Panc1 (cell line): ENCODE results near the gene COA8. TPM values are rescaled to one million over a fixed set of nuclear protein-coding genes. Genes with fewer than 3 reads are reported as not detected.
"Not testable (repeated sequence)": the region's sequence is repeated elsewhere in the genome, so short reads cannot be mapped to it uniquely, and the experiment has no call there.

Experiments used
- ATAC-seq: fragments of 200-7000 bp; cut with Tn5 transposase; 2 replicates; pipeline ENCODE4 v1.9.1; 2020; ENCODE audit warnings: mild to moderate bottlenecking, moderate library complexity
- BruUV-seq: library from RNA; stranded (reverse); fragments of 400-500 nt; replicated peaks from 2 replicates; lab custom pipeline; 2021; lab: Mats Ljungman, UMichigan
- CTCF ChIA-PET: fragments of 300-600 bp; sonication (Branson Sonifier 250); formaldehyde crosslinking; loops from one replicate; lab custom pipeline; 2022; ENCODE audit warnings: antibody characterized with exemption; lab: Charles Lee
- POLR2A ChIA-PET: fragments of 300-600 bp; sonication (Branson Sonifier 250); formaldehyde crosslinking; loops from one replicate; lab custom pipeline; 2022; ENCODE audit warnings: antibody characterized with exemption; lab: Charles Lee
- DNase-seq: peaks from one replicate; pipeline ENCODE4 v3.0.0-alpha.2; 2010; ENCODE audit warnings: low read depth, low spot score
- H3K27ac ChIP-seq: 2 replicates; pipeline ENCODE4 v1.5.1; 2011; ENCODE audit warnings: mild to moderate bottlenecking, low read length, inconsistent platforms
- H3K27me3 ChIP-seq: fragments of 200-500 bp; sonication (Bioruptor generic); 2 replicates; pipeline ENCODE4 v1.6.0; 2014; ENCODE audit warnings: low read length, inconsistent platforms; ENCODE audit not compliant: control insufficient read depth, insufficient read depth
- H3K36me3 ChIP-seq: fragments of 200-500 bp; sonication (Bioruptor generic); 2 replicates; pipeline ENCODE4 v1.5.1; 2014; ENCODE audit warnings: inconsistent platforms, mild to moderate bottlenecking, low read length, moderate library complexity; ENCODE audit not compliant: control insufficient read depth, insufficient read depth
- H3K4me1 ChIP-seq: 2 replicates; pipeline ENCODE4 v1.5.1; 2011; ENCODE audit warnings: inconsistent platforms, mild to moderate bottlenecking, low read length, moderate library complexity; ENCODE audit not compliant: control insufficient read depth, insufficient read depth
- H3K4me3 ChIP-seq, 2 experiments: 2 replicates each; pipeline ENCODE4 v1.5.1; 2011 to 2012; ENCODE audit warnings: low read depth in 2 of 2, low read length in 2 of 2, mild to moderate bottlenecking in 2 of 2, inconsistent platforms in 1 of 2, moderate library complexity in 1 of 2
- H3K9me3 ChIP-seq: fragments of 200-500 bp; sonication (Bioruptor generic); 2 replicates; pipeline ENCODE4 v1.5.1; 2014; ENCODE audit warnings: low read depth, mild to moderate bottlenecking, inconsistent platforms, low read length, moderate library complexity; ENCODE audit not compliant: control insufficient read depth, insufficient read depth
- POLR2AphosphoS5 ChIP-seq: IDR thresholded peaks from 2 replicates; pipeline ENCODE4 v1.6.1; 2012; ENCODE audit warnings: mild to moderate bottlenecking, low read depth, low read length, moderate library complexity
- SIN3A ChIP-seq: IDR thresholded peaks from 2 replicates; pipeline ENCODE4 v1.6.1; 2012; ENCODE audit warnings: low read depth, mild to moderate bottlenecking, low read length, moderate library complexity, borderline replicate concordance; ENCODE audit not compliant: insufficient read depth
- TCF7L2 ChIP-seq: IDR thresholded peaks from 2 replicates; pipeline ENCODE4 v1.6.1; 2011; ENCODE audit warnings: mild to moderate bottlenecking, low read depth, low read length, inconsistent platforms
- in situ Hi-C: cut with HindIII; loops from 2 replicates; pipeline ENCODE4 v1.10.0; 2016; ENCODE audit warnings: low sequenced_read_pairs, low pct_unique_long_range_greater_than_20kb
- intact Hi-C: fragments of 100-400 bp; cut with micrococcal nuclease; formaldehyde crosslinking; loops from one replicate; pipeline ENCODE4 v1.10.0; 2022; ENCODE audit not compliant: unreplicated experiment
- total RNA-seq: library from RNA; stranded (reverse); gene quantifications from one replicate; pipeline ENCODE4 v1.2.1, GENCODE V29; 2021; ENCODE audit not compliant: unreplicated experiment
- TF ChIP-seq, protein P1 (sequence below): fragments of 450-650 bp; IDR thresholded peaks from 2 replicates; pipeline ENCODE4 v1.5.1; 2017; ENCODE audit warnings: mild to moderate bottlenecking
- TF ChIP-seq, protein P2 (sequence below), 2 experiments: IDR thresholded peaks; 2 replicates each; pipeline ENCODE4 v1.6.1; 2011 to 2012; ENCODE audit warnings: low read depth in 2 of 2, control low read depth in 1 of 2, low read length in 1 of 2, mild to moderate bottlenecking in 1 of 2, moderate library complexity in 1 of 2; ENCODE audit not compliant: insufficient read depth in 1 of 2

The COA8 gene
- total RNA-seq, 1 experiment from 2014 or later, result 42.2 TPM

DNA sequence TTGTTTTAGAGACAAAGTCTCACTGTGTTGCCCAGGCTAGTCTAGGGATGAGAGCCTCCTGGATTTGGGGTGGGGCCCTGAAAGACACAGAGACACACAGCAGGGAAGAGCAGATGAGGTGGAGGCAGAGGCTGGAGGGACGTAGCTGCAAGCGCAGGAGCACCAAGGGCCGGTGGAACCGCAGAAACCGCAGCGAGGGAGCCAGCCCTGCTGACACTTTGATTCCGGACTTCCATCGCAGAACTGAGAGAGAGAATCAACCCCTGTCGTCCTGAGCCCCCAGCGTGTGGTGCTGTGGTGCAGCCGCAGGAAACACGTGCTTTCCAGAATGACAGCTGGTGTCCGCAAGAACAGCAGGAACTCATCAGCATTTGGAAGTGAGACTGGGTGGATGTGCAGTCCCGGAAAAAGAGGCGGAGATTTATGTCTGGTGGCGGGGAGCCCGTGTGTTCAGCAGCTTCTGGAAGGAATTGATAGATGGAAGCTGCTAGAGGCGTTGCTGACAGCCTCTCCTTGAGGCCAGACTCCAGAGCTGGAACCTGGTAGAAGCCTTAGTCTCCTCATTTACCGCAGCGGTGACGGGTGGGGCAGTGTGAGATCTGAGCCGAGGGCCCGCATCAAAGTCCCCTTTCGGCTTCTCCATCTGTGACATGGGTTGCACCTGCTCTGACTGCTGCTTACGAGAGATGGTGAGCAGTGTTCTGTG, 44.4 kb downstream of the COA8 start:
- Histone ChIP-seq H3K36me3 (no peaks in the 10 kb centered on the region), H3K4me3 (peak overlapping the region; percentile 3 to 24; a peak in 2 of 4 replicates), H3K27ac (no peak overlapping the region), H3K27me3 (no peaks in the 10 kb centered on the region), H3K4me1 (no peaks in the 10 kb centered on the region), H3K9me3 (no peaks in the 10 kb centered on the region; the same call in 1 of the 2 replicates)
- in situ Hi-C loops, result no loop called here
- intact Hi-C loops, result no loop called here
- DNase-seq (no peak), ATAC-seq (peak; percentile 61)
- POLR2A ChIA-PET, result interaction anchor here (0.6 kb wide), 1 partner anchor 128 kb away, joined by 5 read pairs; no protein-coding TSS in a partner anchor
- TF ChIP-seq SIN3A, result no peak
- TF ChIP-seq, protein P1, sequence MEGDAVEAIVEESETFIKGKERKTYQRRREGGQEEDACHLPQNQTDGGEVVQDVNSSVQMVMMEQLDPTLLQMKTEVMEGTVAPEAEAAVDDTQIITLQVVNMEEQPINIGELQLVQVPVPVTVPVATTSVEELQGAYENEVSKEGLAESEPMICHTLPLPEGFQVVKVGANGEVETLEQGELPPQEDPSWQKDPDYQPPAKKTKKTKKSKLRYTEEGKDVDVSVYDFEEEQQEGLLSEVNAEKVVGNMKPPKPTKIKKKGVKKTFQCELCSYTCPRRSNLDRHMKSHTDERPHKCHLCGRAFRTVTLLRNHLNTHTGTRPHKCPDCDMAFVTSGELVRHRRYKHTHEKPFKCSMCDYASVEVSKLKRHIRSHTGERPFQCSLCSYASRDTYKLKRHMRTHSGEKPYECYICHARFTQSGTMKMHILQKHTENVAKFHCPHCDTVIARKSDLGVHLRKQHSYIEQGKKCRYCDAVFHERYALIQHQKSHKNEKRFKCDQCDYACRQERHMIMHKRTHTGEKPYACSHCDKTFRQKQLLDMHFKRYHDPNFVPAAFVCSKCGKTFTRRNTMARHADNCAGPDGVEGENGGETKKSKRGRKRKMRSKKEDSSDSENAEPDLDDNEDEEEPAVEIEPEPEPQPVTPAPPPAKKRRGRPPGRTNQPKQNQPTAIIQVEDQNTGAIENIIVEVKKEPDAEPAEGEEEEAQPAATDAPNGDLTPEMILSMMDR, result no peak
- TF ChIP-seq, protein P2, sequence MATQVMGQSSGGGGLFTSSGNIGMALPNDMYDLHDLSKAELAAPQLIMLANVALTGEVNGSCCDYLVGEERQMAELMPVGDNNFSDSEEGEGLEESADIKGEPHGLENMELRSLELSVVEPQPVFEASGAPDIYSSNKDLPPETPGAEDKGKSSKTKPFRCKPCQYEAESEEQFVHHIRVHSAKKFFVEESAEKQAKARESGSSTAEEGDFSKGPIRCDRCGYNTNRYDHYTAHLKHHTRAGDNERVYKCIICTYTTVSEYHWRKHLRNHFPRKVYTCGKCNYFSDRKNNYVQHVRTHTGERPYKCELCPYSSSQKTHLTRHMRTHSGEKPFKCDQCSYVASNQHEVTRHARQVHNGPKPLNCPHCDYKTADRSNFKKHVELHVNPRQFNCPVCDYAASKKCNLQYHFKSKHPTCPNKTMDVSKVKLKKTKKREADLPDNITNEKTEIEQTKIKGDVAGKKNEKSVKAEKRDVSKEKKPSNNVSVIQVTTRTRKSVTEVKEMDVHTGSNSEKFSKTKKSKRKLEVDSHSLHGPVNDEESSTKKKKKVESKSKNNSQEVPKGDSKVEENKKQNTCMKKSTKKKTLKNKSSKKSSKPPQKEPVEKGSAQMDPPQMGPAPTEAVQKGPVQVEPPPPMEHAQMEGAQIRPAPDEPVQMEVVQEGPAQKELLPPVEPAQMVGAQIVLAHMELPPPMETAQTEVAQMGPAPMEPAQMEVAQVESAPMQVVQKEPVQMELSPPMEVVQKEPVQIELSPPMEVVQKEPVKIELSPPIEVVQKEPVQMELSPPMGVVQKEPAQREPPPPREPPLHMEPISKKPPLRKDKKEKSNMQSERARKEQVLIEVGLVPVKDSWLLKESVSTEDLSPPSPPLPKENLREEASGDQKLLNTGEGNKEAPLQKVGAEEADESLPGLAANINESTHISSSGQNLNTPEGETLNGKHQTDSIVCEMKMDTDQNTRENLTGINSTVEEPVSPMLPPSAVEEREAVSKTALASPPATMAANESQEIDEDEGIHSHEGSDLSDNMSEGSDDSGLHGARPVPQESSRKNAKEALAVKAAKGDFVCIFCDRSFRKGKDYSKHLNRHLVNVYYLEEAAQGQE (IDR thresholded peaks at IDR 0.05; ENCODE audit: insufficient read depth in 1 of 2, low read depth in 2 of 2, low read length in 1 of 2), result no peak
- TF ChIP-seq TCF7L2, result no peak
- TF ChIP-seq POLR2AphosphoS5, result no peak
- CTCF ChIA-PET, result no interaction called here
- no TSS peak for BruUV-seq

GRCh38 chr14:103607822-103608221, 45.1 kb downstream of the COA8 start:
- H3K9me3 ChIP-seq, result no peaks in the 10 kb centered on the region; the same call in 1 of the 2 replicates
- no peaks in the 10 kb centered on the region for H3K36me3 ChIP-seq
- in situ Hi-C loops (no loop called here), intact Hi-C loops (no loop called here)
- ChIA-PET CTCF (no interaction called here), POLR2A (no interaction called here)
- DNase-seq (no peak), ATAC-seq (no peak)
- no peak for TF ChIP-seq SIN3A
- no peak for TF ChIP-seq TCF7L2
- TF ChIP-seq, protein P2 (IDR thresholded peaks at IDR 0.05; ENCODE audit: insufficient read depth in 1 of 2, low read depth in 2 of 2, low read length in 1 of 2), result no peak
- TF ChIP-seq, protein P1, result no peak
- TF ChIP-seq POLR2AphosphoS5, result no peak
- no peak overlapping the region for H3K27ac ChIP-seq
- no peaks in the 10 kb centered on the region for H3K27me3 ChIP-seq
- no TSS peak for BruUV-seq
- no peak overlapping the region for H3K4me3 ChIP-seq
- no peaks in the 10 kb centered on the region for H3K4me1 ChIP-seq

DNA sequence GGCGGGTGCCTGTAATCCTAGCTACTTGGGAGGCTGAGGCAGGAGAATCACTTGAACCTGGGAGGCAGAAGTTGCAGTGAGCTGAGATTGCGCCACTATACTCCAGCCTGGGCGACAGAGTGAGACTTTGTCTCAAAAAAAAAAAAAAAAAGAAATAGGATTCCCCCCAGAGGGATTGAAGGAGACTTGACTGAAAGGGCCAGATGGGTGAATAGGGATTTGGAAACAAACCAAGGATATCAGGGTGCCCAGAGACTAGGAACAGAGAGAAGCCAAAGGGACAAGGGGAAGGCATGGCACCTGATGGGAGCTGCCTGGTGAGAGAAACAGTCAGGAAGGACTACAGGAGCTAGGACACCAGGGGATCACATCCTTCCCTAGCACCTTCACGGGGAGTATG, 46.3 kb downstream of the COA8 start:
- H3K4me3 ChIP-seq, intact Hi-C loops, H3K36me3 ChIP-seq, ATAC-seq, H3K27me3 ChIP-seq, POLR2A ChIA-PET, H3K27ac ChIP-seq, DNase-seq, BruUV-seq, CTCF ChIA-PET, in situ Hi-C loops, H3K9me3 ChIP-seq, H3K4me1 ChIP-seq: not testable (repeated sequence)
